HG03064 (cell line): ENCODE results near the gene PLEKHA3.
"Not testable (repeated sequence)": the region's sequence is repeated elsewhere in the genome, so short reads cannot be mapped to it uniquely, and the experiment has no call there.

Source experiments
- ATAC-seq: cut with Tn5 transposase; IDR thresholded peaks from one replicate; pipeline ENCODE4 v1.9.1; 2021; ENCODE audit warnings: low read depth; ENCODE audit not compliant: unreplicated experiment

PLEKHA3 gene

DNA sequence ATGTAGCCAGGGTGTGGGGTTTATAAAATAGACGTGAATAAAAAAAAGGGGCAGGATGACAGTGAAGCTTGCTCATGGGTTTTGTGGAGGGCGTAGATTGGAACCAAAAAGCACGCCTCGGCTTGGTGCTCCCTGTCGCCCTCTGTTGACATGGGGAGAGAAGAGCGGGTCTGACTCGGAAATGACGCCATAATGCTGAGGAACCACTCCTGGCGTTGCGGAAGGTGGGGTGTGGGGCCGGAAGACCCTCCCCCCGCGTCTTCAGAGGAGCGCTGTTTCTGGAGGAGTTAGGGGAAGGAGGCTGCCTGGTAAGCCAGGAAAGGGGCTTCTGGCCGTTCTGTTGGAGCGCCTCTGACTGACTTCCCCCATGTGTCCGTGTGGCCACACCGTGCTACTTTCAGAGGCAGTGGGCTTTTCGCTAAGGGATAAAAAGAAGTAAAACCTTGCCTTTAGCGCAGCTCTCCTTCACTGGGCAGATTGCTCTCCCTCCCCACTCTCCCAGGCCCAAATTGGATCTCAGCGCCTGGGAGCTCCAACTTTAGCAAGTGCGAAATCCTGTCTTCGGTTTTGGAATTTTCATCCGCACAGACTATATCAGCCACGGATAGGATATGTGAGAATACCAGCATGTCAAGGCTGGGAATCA is 42.8 kb downstream of the PLEKHA3 start:
- peak; percentile 86 for ATAC-seq

- no peak for ATAC-seq
These were observed 43.4 kb downstream of the PLEKHA3 start for GRCh38 chr2:178523596-178524134.

DNA sequence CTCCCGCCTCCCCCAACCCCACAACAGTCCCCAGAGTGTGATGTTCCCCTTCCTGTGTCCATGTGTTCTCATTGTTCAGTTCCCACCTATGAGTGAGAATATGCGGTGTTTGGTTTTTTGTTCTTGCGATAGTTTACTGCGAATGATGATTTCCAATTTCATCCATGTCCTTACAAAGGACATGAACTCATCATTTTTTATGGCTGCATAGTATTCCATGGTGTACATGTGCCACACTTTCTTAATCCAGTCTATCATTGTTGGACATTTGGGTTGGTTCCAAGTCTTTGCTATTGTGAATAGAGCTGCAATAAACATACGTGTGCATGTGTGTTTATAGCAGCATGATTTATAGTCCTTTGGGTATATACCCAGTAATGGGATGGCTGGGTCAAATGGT is 44.8 kb downstream of the PLEKHA3 start:
- ATAC-seq: not testable (repeated sequence)

GRCh38 chr2:178525460-178525859 is 45.2 kb downstream of the PLEKHA3 start:
- ATAC-seq: not testable (repeated sequence)

DNA sequence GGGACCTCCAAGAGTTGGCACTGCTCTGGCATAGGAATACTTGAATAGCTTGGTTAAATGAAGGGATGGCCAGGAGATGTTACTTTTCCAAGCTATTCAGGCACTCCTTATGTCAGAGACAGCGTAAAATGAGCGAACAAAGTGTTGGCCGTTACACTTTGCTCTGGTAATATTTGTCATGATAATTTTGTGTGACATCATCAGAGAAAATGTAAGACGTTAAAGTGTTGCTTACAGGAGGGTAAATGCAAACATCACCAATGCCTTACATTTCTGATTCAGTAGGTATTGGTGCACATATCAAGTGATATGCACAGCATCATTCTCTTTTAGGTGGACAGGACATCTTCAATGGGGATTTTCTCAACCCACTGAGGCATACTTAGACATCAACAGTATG is 46.0 kb downstream of the PLEKHA3 start:
- ATAC-seq: no peak

- ATAC-seq: no peak
These were observed 47.3 kb downstream of the PLEKHA3 start for GRCh38 chr2:178527592-178527991.

- no peak for ATAC-seq
These were observed 48.4 kb downstream of the PLEKHA3 start for GRCh38 chr2:178528647-178529046.

DNA sequence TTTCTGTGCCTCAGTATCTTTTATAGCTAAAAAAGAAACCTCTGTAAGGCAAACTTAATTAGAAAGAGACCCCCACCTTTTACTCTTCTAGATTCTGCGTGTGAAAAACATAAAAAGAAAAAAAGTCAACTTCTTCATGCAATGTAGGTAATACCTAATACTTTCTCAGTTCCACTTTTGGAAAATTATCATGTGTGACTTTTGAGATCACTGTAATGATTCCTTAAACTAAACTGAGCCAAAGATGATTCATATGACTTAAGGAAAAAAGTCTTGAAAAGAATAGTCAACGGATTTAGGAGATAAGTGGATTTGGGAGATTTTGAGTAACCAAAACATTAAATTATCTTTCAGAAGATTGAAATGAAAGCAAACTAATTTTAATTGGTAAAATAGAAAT is 48.9 kb downstream of the PLEKHA3 start:
- no peak for ATAC-seq

DNA sequence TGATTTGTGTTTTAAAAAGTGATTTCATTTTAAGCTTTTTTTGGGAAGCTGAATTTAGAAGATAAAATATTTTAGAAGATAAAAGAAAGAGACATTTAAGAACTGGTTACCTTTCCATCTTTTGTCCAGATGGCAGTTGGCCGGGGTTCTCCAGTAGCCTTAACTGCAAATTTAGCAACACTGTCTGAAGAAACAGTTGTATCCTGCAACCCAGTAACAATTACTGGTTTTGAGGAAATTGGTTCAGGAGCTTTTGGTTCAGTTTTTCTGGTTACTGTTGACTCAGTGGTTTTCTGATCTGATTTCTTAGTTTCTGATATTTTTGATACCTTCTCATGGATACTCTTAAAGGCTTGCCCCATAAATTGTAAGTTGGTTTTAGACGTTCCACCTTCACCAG is 49.9 kb downstream of the PLEKHA3 start:
- no peak for ATAC-seq

GRCh38 chr2:178530625-178531142 is 50.4 kb downstream of the PLEKHA3 start:
- peak; percentile 94 for ATAC-seq

DNA sequence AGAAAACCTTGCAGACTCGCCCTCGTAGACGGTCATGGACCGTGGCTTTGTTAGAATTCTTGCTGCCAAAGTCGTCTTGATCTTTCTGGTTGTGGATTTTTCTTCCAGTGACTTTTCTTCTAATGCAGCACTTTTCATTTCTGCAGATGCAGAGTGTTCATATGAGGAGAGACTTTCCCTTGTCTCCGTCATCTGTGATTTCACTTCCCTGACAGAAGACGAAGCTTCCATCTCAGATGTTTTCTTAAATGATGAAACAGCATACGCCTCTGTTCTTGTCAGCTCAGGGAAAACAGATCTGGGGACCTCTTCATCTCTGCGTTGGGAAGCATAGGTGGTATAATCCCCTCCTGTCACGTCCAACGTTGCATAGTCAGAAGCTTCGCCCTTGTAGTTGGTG is 50.9 kb downstream of the PLEKHA3 start:
- ATAC-seq: no peak

GRCh38 chr2:178536037-178536436 is 55.8 kb downstream of the PLEKHA3 start:
- no peak for ATAC-seq

- ATAC-seq: peak; percentile 45
These were observed 61.9 kb downstream of the PLEKHA3 start for GRCh38 chr2:178542161-178542560.

DNA sequence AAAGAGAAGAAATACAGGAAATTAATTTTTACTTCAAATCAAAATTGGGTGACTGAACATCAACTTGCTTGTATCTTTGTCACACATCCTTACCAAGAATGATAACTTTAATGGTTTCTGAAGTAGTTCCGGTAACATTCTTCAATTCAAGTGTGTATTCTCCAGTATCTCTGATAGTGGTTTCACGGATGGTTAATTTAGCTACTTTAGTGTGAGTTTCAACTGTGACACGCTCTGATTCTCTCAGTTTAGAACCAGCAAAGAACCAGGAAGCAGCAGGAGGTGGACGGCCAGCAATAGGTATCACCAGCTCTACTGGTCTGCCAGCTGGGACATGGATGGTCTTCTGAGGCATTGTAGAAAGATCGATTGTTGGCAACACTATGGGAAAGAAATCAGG is 62.3 kb downstream of the PLEKHA3 start:
- peak; percentile 57 for ATAC-seq

- no peak for ATAC-seq
These were observed 70.1 kb downstream of the PLEKHA3 start for GRCh38 chr2:178550352-178550751.

DNA sequence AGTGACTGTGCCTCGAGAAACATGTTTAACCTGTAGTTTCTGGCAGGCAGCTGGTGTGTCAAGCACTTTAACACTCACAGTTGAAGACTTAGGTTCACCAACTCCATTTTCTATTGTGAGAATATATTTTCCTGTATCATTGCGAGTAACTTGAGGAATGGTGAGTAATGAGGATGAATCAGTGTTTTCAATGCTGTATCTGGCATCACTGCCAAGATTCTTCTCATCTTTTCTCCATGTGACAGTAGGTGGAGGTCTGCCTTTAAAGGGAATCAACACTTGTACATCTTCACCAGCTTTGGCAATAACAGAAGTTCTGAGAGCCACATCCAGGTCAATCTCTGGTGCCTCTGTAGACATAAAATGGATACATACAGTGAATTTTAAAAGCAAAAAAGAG is 72.8 kb downstream of the PLEKHA3 start:
- no peak for ATAC-seq
